GM18520 (cell line): ENCODE data around the gene DCDC2.
A peak's percentile ranks its signal among the peaks of the same experiment; 100 is the strongest.
"Not testable (repeated sequence)": the region's sequence is repeated elsewhere in the genome, so short reads cannot be mapped to it uniquely, and the experiment has no call there.

Source experiments
- ATAC-seq: cut with Tn5 transposase; IDR thresholded peaks from one replicate; pipeline ENCODE4 v1.9.1; 2021; ENCODE audit not compliant: unreplicated experiment

Gene DCDC2

GRCh38 chr6:24357336-24358218 lies at the start of gene DCDC2:
Gene DCDC2, minus strand, starts transcription at chr6:24358059. Its CDS starts 309 bp downstream, at chr6:24357750.
- ATAC-seq = no peak

- no peak for ATAC-seq
Measured at GRCh38 chr6:24405262-24405661, 47.4 kb upstream of the DCDC2 start.

GRCh38 chr6:24403501-24403824 lies 45.6 kb upstream of the DCDC2 start:
- no peak for ATAC-seq

- peak; percentile 89 for ATAC-seq
Measured at GRCh38 chr6:24402697-24403500, 45.0 kb upstream of the DCDC2 start, which contains the start of gene MRS2. Gene MRS2, plus strand, starts transcription at chr6:24402936. Its CDS starts 111 bp downstream, at chr6:24403047.

- ATAC-seq = no peak
Measured at GRCh38 chr6:24401458-24401857, 43.6 kb upstream of the DCDC2 start.

- not testable (repeated sequence) for ATAC-seq
Measured at GRCh38 chr6:24400045-24401039, 42.5 kb upstream of the DCDC2 start.

- ATAC-seq = no peak
Measured at GRCh38 chr6:24397631-24398030, 39.8 kb upstream of the DCDC2 start.

GRCh38 chr6:24396824-24397223 lies 39.0 kb upstream of the DCDC2 start:
- ATAC-seq = no peak

GRCh38 chr6:24394780-24395437 lies 37.0 kb upstream of the DCDC2 start:
- ATAC-seq = no peak

GRCh38 chr6:24394061-24394779 lies 36.4 kb upstream of the DCDC2 start:
- ATAC-seq = no peak

GRCh38 chr6:24391756-24392405 lies 34.0 kb upstream of the DCDC2 start:
- peak; percentile 82 for ATAC-seq

GRCh38 chr6:24391208-24391607 lies 33.3 kb upstream of the DCDC2 start:
- ATAC-seq = no peak

GRCh38 chr6:24387818-24388217 lies 30.0 kb upstream of the DCDC2 start:
- ATAC-seq = no peak

- ATAC-seq = no peak
Measured at GRCh38 chr6:24385536-24386269, 27.8 kb upstream of the DCDC2 start.

- ATAC-seq = not testable (repeated sequence)
Measured at GRCh38 chr6:24384369-24385130, 26.7 kb upstream of the DCDC2 start.

GRCh38 chr6:24382891-24383494 lies 25.1 kb upstream of the DCDC2 start:
- not testable (repeated sequence) for ATAC-seq

- no peak for ATAC-seq
Measured at GRCh38 chr6:24382220-24382540, 24.3 kb upstream of the DCDC2 start.
